HG02852 (cell line): ENCODE data around the gene NSFL1C.
"Not testable (repeated sequence)": the region's sequence is repeated elsewhere in the genome, so short reads cannot be mapped to it uniquely, and the experiment has no call there.

Experiments used
- ATAC-seq: cut with Tn5 transposase; IDR thresholded peaks from one replicate; pipeline ENCODE4 v1.9.1; 2021; ENCODE audit warnings: mild to moderate bottlenecking, moderate library complexity; ENCODE audit not compliant: unreplicated experiment

NSFL1C gene

GRCh38 chr20:1427457-1428054, 39.1 kb downstream of the NSFL1C start:
- no peak for ATAC-seq

GRCh38 chr20:1426231-1426849, 40.3 kb downstream of the NSFL1C start:
- ATAC-seq, result no peak

- no peak for ATAC-seq
These were observed 42.3 kb downstream of the NSFL1C start for GRCh38 chr20:1424336-1424735.

DNA sequence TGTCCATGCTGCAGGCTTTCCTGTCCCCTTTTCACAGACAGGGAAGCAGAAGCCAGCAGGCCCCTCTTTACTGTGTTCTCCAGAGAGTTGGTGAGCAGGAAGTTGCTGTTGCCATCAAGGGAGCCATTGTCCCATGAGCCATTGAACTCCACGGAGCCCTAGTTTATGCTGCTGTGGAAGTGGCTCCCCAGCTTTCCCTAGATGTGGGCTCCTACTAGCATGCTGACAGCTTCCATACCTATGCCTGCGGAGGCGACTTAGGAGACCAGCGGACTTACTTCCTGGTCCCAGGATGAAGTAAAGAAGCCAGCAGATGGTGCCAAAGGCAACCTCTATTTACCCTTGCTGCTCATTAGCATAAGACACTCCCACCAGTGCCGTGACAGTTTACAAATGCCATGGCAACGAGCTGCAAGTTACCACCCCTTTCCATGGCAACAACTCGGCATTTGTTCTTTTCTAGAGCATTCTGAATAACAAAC, 43.0 kb downstream of the NSFL1C start:
- ATAC-seq, result no peak

DNA sequence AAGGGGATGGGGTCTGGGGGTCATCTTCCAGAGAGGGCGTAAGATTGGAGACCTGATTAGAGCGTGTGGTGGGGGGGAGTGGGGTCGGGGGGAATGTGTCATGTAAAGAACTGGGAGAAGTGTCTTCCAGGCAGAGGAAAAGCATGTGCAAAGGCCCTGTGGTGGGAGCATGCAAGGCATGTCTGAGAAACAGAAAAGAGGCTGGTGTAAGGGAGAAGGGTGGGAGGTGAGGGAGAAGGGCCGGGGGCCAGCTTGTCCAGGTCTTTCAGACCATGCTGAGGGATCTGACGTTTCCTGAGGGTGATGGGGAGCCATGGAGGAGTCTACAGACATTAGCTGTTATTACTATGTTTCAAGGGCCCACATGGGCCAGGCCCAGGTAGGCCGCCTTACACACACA, 43.4 kb downstream of the NSFL1C start:
- no peak for ATAC-seq

- ATAC-seq, result no peak
These were observed 43.9 kb downstream of the NSFL1C start for GRCh38 chr20:1422753-1423152.

DNA sequence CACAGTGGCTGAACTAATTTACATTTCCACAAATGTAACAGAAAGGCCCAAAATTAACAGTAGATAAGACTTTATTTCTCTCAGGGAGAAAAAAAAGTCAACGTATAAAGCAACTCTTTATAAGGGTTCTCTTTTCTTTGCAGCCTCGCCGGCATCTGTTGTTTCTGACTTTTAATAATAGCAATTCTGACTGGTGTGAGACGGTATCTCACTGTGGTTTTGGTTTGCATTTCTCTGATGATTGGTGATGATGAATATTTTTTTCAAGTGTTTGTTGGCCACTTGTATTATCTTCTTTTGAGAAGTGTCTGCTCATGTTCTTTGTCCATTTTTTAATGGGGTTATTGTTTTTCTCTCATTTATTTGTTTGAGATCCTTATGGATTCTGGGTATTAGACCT, 46.6 kb downstream of the NSFL1C start:
- no peak for ATAC-seq

DNA sequence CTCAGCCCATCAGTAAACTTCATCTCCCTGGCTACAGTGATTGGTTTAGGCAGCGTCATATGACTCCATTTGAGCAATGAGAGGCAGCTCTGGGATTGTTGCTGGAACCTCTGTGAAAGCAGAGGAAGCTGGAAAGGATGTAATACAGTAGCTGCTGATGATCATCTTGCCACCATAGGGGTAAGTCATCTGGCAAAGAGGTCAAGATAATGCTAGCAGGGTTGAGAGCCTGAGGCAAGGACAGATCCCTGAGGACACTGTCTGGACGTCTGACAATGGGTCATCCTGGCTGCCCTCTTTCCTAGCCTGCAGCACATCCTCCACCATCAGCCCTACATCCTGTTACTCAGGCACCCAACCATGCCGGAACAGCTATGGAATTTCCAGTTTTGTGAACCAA, 48.3 kb downstream of the NSFL1C start:
- no peak for ATAC-seq

DNA sequence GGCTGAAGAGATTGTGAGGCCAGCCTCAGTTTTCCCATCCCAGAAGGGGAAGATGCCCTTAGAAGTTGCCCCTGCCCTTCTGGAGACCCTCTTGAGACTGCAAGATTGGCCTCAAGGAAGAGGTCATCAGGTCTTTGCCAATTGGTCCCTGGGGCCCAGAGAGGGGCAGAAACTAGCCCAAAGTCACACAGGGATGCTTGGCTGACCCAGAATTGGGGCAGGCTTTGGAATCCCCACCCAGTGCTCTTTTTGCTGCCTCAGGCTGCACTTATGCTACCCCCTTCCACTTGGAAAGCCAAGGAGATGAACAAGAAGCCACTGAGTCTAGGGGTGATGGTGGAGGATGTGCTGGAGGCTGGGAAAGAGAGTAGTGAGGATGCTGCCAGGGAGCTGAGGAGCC, 48.9 kb downstream of the NSFL1C start:
- no peak for ATAC-seq

GRCh38 chr20:1417273-1417672, 49.4 kb downstream of the NSFL1C start:
- no peak for ATAC-seq

GRCh38 chr20:1415667-1416468, 50.8 kb downstream of the NSFL1C start:
- no peak for ATAC-seq

- no peak for ATAC-seq
These were observed 51.7 kb downstream of the NSFL1C start for GRCh38 chr20:1414982-1415381.

DNA sequence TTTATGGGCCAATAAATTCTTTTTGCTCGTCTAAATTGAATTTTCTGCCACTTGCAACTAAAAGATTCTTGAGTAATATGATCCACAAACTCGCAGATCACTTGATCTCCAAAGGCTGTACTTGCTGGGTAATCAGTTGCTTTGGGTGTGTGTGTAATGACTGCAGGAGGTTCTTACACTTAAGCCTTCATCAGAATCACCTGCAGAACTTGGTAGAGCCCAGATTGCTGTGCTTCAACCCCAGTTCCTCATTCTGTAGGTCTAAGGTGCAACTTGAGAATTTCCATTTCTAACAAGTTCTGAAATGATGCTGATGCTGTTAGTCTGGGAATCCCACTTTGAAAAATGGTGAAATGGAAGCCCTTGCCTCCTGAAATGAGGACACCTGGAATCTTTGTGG, 60.8 kb downstream of the NSFL1C start:
- ATAC-seq, result no peak

GRCh38 chr20:1403624-1404023, 63.0 kb downstream of the NSFL1C start:
- no peak for ATAC-seq

GRCh38 chr20:1402149-1402548, 64.5 kb downstream of the NSFL1C start:
- no peak for ATAC-seq

DNA sequence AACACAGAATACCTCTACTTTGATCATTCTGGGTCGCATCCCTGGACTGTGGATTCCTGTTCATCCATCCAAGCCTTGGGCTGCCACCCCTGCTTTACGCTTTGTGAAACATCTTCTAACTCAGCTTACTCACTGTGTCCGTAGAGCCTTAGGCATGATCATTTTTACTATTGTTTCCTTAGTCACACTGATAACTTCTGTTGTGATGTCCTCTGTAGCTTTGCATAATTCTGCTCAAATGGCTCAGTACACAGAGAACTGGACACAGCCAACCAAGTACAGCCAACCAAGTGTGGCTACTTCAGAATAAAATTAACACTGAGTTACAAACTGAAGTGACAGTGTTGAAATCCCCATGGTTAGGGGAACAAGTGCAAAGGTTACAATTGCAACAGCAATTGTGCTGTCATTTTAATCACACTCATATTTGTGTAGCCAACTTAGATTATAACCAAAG, 65.2 kb downstream of the NSFL1C start:
- no peak for ATAC-seq

DNA sequence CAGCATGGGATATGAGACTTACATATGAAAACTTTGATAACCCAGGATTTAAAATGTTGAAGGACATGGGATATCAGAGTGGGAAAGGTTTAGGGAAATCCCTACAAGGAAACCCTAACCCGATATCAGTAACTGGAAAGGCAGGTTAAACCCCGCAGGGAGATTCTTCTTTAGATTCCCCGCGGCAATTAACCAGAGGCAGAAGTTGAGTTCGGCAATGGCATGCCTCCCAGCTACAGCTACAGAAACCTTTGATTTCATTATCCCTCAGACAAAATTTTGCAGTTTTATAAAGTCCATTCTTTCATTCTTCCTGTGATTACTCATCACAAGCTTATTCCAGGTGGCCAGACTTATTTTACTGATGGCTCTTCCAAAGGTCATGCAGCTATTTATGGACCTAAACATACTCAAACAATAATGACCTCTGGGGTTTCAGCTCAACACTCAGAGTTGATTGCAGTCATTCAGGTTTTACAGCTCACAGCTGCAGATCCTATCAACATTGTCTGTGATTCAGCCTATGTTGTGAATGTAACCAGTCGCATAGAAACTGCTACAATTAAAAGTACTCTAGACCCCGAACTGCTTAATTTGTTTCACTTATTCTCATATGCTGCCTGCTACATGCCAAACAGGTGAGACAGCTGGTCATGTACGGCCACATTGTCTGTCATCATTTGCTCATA, 66.8 kb downstream of the NSFL1C start:
- not testable (repeated sequence) for ATAC-seq

GRCh38 chr20:1398185-1398584, 68.5 kb downstream of the NSFL1C start:
- not testable (repeated sequence) for ATAC-seq

DNA sequence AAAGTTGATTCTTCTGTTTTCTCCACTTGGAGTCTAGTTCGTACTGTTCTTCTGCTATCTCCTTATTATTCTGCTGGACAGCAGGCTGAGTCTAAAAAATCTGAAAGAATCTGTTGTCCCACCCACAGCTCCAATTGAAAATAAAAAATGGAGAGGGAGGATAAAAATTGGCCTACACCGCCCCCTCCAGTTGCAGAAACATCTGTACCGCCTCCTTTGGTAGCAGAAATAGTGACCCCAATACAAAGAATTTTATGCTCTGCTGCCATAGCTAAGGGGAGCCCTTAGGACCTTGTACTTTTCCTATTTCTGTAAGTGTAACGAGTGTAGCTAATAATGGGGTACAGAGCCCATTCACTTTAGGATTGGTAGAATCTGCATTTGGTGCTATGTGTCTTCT, 68.9 kb downstream of the NSFL1C start:
- ATAC-seq, result no peak

DNA sequence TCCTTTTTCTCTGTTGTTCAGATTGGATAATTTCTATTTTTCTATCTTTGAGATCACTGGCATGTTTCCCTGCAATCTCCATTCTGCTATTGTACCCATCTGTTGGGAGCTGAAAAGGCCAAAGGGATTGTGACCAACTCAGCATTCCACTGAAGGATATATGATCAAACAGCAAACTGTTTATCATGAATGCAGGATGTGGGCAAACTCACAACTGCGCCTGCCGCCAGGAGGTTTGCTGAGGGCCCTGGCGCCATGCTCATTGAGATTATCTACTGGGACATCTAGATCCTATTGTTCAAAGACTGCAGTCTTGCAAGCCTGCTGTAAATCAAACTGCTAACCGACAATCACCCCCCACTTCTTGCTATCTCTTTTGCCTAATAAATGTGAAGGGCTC, 69.9 kb downstream of the NSFL1C start:
- ATAC-seq, result no peak

GRCh38 chr20:1396264-1396663, 70.4 kb downstream of the NSFL1C start:
- ATAC-seq, result no peak
